ENCODE measurements around the gene DCST2.

DNA sequence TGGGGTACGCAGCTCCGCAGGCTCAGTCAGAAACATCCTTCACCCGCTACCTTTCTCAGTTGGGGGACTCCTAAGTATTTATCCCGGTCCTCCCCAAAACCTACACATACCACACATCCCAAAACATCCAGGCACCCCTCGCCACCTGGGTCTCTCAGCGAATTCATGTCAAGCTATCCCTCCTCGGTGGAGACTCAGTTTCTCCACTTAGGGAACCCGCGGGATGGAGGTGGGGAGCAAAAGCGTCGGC is 32.2 kb downstream of the DCST2 start:
- TF ChIP-seq, protein P1, sequence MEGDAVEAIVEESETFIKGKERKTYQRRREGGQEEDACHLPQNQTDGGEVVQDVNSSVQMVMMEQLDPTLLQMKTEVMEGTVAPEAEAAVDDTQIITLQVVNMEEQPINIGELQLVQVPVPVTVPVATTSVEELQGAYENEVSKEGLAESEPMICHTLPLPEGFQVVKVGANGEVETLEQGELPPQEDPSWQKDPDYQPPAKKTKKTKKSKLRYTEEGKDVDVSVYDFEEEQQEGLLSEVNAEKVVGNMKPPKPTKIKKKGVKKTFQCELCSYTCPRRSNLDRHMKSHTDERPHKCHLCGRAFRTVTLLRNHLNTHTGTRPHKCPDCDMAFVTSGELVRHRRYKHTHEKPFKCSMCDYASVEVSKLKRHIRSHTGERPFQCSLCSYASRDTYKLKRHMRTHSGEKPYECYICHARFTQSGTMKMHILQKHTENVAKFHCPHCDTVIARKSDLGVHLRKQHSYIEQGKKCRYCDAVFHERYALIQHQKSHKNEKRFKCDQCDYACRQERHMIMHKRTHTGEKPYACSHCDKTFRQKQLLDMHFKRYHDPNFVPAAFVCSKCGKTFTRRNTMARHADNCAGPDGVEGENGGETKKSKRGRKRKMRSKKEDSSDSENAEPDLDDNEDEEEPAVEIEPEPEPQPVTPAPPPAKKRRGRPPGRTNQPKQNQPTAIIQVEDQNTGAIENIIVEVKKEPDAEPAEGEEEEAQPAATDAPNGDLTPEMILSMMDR (IDR thresholded peaks at IDR 0.05): no peak
- TF ChIP-seq POLR2A (IDR thresholded peaks at IDR 0.05): no peak

All from lower leg skin (tissue), 3 donors.